Measurements from ENCODE around the gene PNPLA6. TPM values are rescaled to one million over a fixed set of nuclear protein-coding genes. Genes with fewer than 3 reads are reported as not detected.

The PNPLA6 gene
- total RNA-seq, 4 donors from 2014 or later = 115 to 435 (median 147) TPM

DNA sequence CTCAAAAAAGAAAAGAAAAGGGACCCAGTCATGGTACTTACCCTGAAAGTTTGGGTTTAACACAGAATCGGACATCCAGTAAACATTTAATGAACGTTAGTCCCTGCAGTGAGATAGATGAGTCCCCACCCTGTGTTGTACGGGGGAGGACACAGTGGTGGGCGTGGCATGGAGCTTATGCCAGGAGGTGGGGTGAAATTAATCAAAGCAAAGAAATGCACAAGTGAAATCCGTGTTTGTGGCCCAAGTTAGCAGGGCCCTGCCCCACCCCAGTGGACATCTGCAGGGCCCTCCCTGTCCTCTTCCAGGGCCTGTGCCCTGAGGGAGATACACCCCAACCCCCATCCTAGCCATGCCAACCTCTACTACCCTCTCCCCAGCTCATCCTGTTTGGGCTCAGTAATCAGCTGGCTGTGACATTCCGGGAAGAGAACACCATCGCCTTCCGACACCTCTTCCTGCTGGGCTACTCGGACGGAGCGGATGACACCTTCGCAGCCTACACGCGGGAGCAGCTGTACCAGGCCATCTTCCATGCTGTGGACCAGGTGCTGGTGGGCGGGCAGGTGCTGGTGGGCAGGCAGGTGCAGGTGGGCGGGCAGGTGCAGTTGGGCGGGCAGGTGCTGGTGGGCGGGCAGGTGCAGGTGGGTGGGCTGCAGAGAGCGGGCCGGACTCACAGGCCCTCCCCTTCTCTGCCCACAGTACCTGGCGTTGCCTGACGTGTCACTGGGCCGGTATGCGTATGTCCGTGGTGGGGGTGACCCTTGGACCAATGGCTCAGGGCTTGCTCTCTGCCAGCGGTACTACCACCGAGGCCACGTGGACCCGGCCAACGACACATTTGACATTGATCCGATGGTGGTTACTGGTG lies 9.2 kb upstream of the PNPLA6 start:
- Histone ChIP-seq H3K4me3 (no peak overlapping the region), H3K36me3 (no peaks in the 10 kb centered on the region), H3K9me3 (no peaks in the 10 kb centered on the region), H3K27me3 (no peaks in the 10 kb centered on the region), H3K27ac (no peak overlapping the region), H3K4me1 (peaks cover 7 to 20% (median 17%) of the 10 kb centered on the region in 4 donors)
- in situ Hi-C loops (cut with MboI; ENCODE audit: low pct_ligation_motif_present in 1 of 4, low pct_unique_long_range_greater_than_20kb in 1 of 4, low sequenced_read_pairs in 3 of 4) (no loop called here), intact Hi-C loops (cut with DNase I; ENCODE audit: low total_unique reads) (no loop called here)
- 83 to 87% methylated on average over 4 to 31 of the region's 31 CpGs for WGBS, 2 donors (ENCODE audit: low coverage in 1 of 2)
- TF ChIP-seq POLR2AphosphoS5 (IDR thresholded peaks at IDR 0.05) (no peak), CTCF (IDR thresholded peaks at IDR 0.05) (no peak), EP300 (IDR thresholded peaks at IDR 0.05; ENCODE audit: low read depth) (no peak), POLR2A (IDR thresholded peaks at IDR 0.05) (no peak)
- DNase-seq = no peak

- in situ Hi-C loops (cut with MboI; ENCODE audit: low pct_ligation_motif_present in 1 of 4, low pct_unique_long_range_greater_than_20kb in 1 of 4, low sequenced_read_pairs in 3 of 4) = no loop called here
- Histone ChIP-seq H3K27me3 (no peaks in the 10 kb centered on the region), H3K36me3 (no peaks in the 10 kb centered on the region), H3K4me3 (no peak overlapping the region), H3K27ac (no peak overlapping the region), H3K4me1 (peaks cover 7 to 12% (median 9%) of the 10 kb centered on the region in 4 donors), H3K9me3 (no peaks in the 10 kb centered on the region)
- intact Hi-C loops (cut with DNase I; ENCODE audit: low total_unique reads) = no loop called here
- 82% methylated on average over 25 of the region's 25 CpGs; no CpG with 5 or more reads in 1 of the 2 donors for WGBS, 2 donors (ENCODE audit: low coverage in 1 of 2)
- TF ChIP-seq CTCF (IDR thresholded peaks at IDR 0.05) (no peak), POLR2AphosphoS5 (IDR thresholded peaks at IDR 0.05) (no peak), EP300 (IDR thresholded peaks at IDR 0.05; ENCODE audit: low read depth) (no peak), POLR2A (IDR thresholded peaks at IDR 0.05) (no peak)
- no peak for DNase-seq
Observed at GRCh38 chr19:7527516-7528191, 7.9 kb upstream of the PNPLA6 start.

DNA sequence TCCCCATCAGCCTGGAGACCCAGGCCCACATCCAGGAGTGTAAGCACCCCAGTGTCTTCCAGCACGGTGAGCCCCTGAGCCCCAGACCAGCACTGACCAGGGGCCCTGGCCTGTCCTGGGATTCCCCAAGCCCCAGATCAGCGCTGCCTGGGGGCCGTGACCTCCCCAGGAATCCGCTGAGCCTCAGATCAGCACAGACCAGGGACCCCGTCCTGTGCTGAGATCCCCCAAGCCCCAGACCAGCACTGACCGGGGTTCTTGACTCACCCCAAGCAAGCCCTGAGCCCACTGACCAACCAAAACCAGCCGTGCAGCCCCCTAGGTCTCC lies 7.4 kb upstream of the PNPLA6 start:
- Histone ChIP-seq H3K4me1 (peaks cover 3 to 9% (median 7%) of the 10 kb centered on the region in 4 donors), H3K9me3 (no peaks in the 10 kb centered on the region), H3K27ac (no peak overlapping the region), H3K4me3 (no peak overlapping the region), H3K36me3 (no peaks in the 10 kb centered on the region), H3K27me3 (no peaks in the 10 kb centered on the region)
- in situ Hi-C loops (cut with MboI; ENCODE audit: low pct_ligation_motif_present in 1 of 4, low pct_unique_long_range_greater_than_20kb in 1 of 4, low sequenced_read_pairs in 3 of 4) = no loop called here
- DNase-seq = no peak
- intact Hi-C loops (cut with DNase I; ENCODE audit: low total_unique reads) = no loop called here
- 89% methylated on average over 4 of the region's 7 CpGs; no CpG with 5 or more reads in 1 of the 2 donors for WGBS, 2 donors (ENCODE audit: low coverage in 1 of 2)
- TF ChIP-seq POLR2AphosphoS5 (IDR thresholded peaks at IDR 0.05) (no peak), POLR2A (IDR thresholded peaks at IDR 0.05) (no peak), CTCF (IDR thresholded peaks at IDR 0.05) (no peak), EP300 (IDR thresholded peaks at IDR 0.05; ENCODE audit: low read depth) (no peak)

DNA sequence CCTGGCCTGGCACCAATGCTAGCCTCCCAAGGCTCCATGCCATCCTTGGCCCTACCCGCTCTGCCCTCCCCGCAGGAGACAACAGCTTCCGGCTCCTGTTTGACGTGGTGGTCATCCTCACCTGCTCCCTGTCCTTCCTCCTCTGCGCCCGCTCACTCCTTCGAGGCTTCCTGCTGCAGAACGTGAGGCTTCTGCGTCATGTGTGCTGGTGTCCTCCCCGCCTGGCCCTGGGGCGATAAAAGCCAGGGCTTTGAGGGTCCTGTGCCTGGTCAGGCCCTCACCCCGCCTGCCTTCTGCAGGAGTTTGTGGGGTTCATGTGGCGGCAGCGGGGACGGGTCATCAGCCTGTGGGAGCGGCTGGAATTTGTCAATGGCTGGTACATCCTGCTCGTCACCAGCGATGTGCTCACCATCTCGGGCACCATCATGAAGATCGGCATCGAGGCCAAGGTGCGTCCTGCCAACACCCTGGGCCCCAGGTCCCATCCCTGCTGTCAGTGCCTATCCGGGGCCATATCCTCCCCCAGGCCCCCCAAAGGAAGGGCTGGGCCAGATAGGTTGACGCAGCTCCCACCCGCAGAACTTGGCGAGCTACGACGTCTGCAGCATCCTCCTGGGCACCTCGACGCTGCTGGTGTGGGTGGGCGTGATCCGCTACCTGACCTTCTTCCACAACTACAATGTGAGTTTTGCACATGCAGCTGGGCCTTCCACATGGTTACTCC lies 6.8 kb upstream of the PNPLA6 start:
- in situ Hi-C loops (cut with MboI; ENCODE audit: low pct_ligation_motif_present in 1 of 4, low pct_unique_long_range_greater_than_20kb in 1 of 4, low sequenced_read_pairs in 3 of 4) = no loop called here
- no peaks in the 10 kb centered on the region for H3K9me3 ChIP-seq
- TF ChIP-seq POLR2AphosphoS5 (IDR thresholded peaks at IDR 0.05) (no peak), CTCF (IDR thresholded peaks at IDR 0.05) (no peak), EP300 (IDR thresholded peaks at IDR 0.05; ENCODE audit: low read depth) (no peak), POLR2A (IDR thresholded peaks at IDR 0.05) (no peak)
- no peak for DNase-seq
- H3K4me1 ChIP-seq = peaks cover 0 to 8% (median 7%) of the 10 kb centered on the region in 4 donors
- intact Hi-C loops (cut with DNase I; ENCODE audit: low total_unique reads) = no loop called here
- no peaks in the 10 kb centered on the region for H3K27me3 ChIP-seq
- H3K27ac ChIP-seq = no peak overlapping the region
- H3K4me3 ChIP-seq = no peak overlapping the region
- WGBS, 2 donors (ENCODE audit: low coverage in 1 of 2) = 92% methylated on average over 32 of the region's 32 CpGs; no CpG with 5 or more reads in 1 of the 2 donors
- no peaks in the 10 kb centered on the region for H3K36me3 ChIP-seq

All from transverse colon (tissue), 4 donors.